SK-N-SH treated with all-trans-retinoic acid at 6 μM for 48 hours (cell line): ENCODE data around the gene SERPINA12.

Source experiments
- ATAC-seq: fragments of 200-7000 bp; cut with Tn5 transposase; 3 replicates; pipeline ENCODE4 v1.9.1; 2020; ENCODE audit warnings: mild to moderate bottlenecking, moderate library complexity
- ARNTL ChIP-seq: fragments of 450-650 bp; formaldehyde crosslinking; IDR thresholded peaks from 2 replicates; pipeline ENCODE4 v1.5.0; 2020; ENCODE audit warnings: low read depth, mild to moderate bottlenecking, moderate library complexity, borderline replicate concordance
- CREB5 ChIP-seq: fragments of 250-450 bp; sonication (Bioruptor Pico); IDR thresholded peaks from 2 replicates; pipeline ENCODE4 v1.5.1; 2020; ENCODE audit warnings: low read depth, mild to moderate bottlenecking, moderate library complexity
- CSRNP3 ChIP-seq: fragments of 250-450 bp; sonication (Bioruptor Pico); IDR thresholded peaks from 2 replicates; pipeline ENCODE4 v1.5.1; 2021; ENCODE audit warnings: mild to moderate bottlenecking, moderate library complexity
- ESRRG ChIP-seq: fragments of 250-450 bp; sonication (Bioruptor Pico); IDR thresholded peaks from 2 replicates; pipeline ENCODE4 v1.6.1; 2021; ENCODE audit warnings: mild to moderate bottlenecking
- ISL1 ChIP-seq: fragments of 250-450 bp; sonication (Bioruptor Pico); IDR thresholded peaks from 2 replicates; pipeline ENCODE4 v2.1.2; 2022; ENCODE audit warnings: mild to moderate bottlenecking, moderate library complexity
- PATZ1 ChIP-seq: fragments of 250-450 bp; sonication (Bioruptor Pico); IDR thresholded peaks from 2 replicates; pipeline ENCODE4 v1.8.0; 2020; ENCODE audit warnings: mild to moderate bottlenecking, moderate library complexity, borderline replicate concordance
- POU6F1 ChIP-seq: fragments of 250-450 bp; sonication (Bioruptor Pico); IDR thresholded peaks from 2 replicates; pipeline ENCODE4 v1.8.0; 2021; ENCODE audit warnings: low read depth, mild to moderate bottlenecking, moderate library complexity, borderline replicate concordance
- PPARA ChIP-seq: fragments of 250-450 bp; sonication (Bioruptor Pico); IDR thresholded peaks from 2 replicates; pipeline ENCODE4 v1.5.0; 2020; ENCODE audit warnings: mild to moderate bottlenecking, borderline replicate concordance
- RARB ChIP-seq: fragments of 250-450 bp; sonication (Bioruptor Pico); IDR thresholded peaks from 2 replicates; pipeline ENCODE4 v1.8.0; 2021; ENCODE audit warnings: mild to moderate bottlenecking, moderate library complexity
- SNAI2 ChIP-seq: fragments of 250-450 bp; sonication (Bioruptor Pico); IDR thresholded peaks from 2 replicates; pipeline ENCODE4 v1.5.0; 2020; ENCODE audit warnings: mild to moderate bottlenecking, moderate library complexity
- TOX ChIP-seq: fragments of 250-450 bp; sonication (Bioruptor Pico); IDR thresholded peaks from 2 replicates; pipeline ENCODE4 v1.8.0; 2021; ENCODE audit warnings: mild to moderate bottlenecking, moderate library complexity, borderline replicate concordance
- TSHZ2 ChIP-seq: fragments of 250-450 bp; sonication (Bioruptor Pico); IDR thresholded peaks from 2 replicates; pipeline ENCODE4 v1.5.0; 2020; ENCODE audit warnings: mild to moderate bottlenecking, moderate library complexity
- ZC3H10 ChIP-seq: fragments of 250-450 bp; sonication (Bioruptor Pico); IDR thresholded peaks from 2 replicates; pipeline ENCODE4 v1.5.1; 2021; ENCODE audit warnings: mild to moderate bottlenecking, moderate library complexity
- ZFP30 ChIP-seq: fragments of 450-650 bp; formaldehyde crosslinking; IDR thresholded peaks from 2 replicates; pipeline ENCODE4 v1.5.0; 2022; ENCODE audit warnings: mild to moderate bottlenecking, moderate library complexity
- ZNF8 ChIP-seq: fragments of 450-650 bp; formaldehyde crosslinking; IDR thresholded peaks from 2 replicates; pipeline ENCODE4 v1.5.0; 2020; ENCODE audit warnings: mild to moderate bottlenecking, moderate library complexity

Gene SERPINA12

GRCh38 chr14:94465042-94465441 is 44.2 kb downstream of the SERPINA12 start:
- TF ChIP-seq ARNTL (CRISPR knock-in tag) (no peak), TSHZ2 (CRISPR knock-in tag) (no peak), PATZ1 (CRISPR knock-in tag) (no peak), ESRRG (no peak), POU6F1 (CRISPR knock-in tag) (no peak), CSRNP3 (CRISPR knock-in tag) (no peak)
- ATAC-seq = no peak

- no peak for ATAC-seq
- no peak for TF ChIP-seq TSHZ2 (CRISPR knock-in tag)
- TF ChIP-seq ZC3H10 (CRISPR knock-in tag) = no peak
- no peak for TF ChIP-seq ISL1 (CRISPR knock-in tag)
- TF ChIP-seq RARB (CRISPR knock-in tag) = no peak
- no peak for TF ChIP-seq ZNF8
- no peak for TF ChIP-seq PATZ1 (CRISPR knock-in tag)
- no peak for TF ChIP-seq PPARA (CRISPR knock-in tag)
These were observed 45.0 kb downstream of the SERPINA12 start for GRCh38 chr14:94464290-94464689.

- TF ChIP-seq PATZ1 (CRISPR knock-in tag) = no peak
- no peak for TF ChIP-seq SNAI2 (CRISPR knock-in tag)
- no peak for TF ChIP-seq CSRNP3 (CRISPR knock-in tag)
- TF ChIP-seq TOX (CRISPR knock-in tag) = no peak
- no peak for TF ChIP-seq ESRRG
- no peak for TF ChIP-seq RARB (CRISPR knock-in tag)
- TF ChIP-seq ZNF8 = no peak
- TF ChIP-seq CREB5 (CRISPR knock-in tag) = no peak
- no peak for TF ChIP-seq ZFP30
- no peak for TF ChIP-seq ISL1 (CRISPR knock-in tag)
- TF ChIP-seq, all 23 proteins: peak for 0
- no peak for ATAC-seq
These were observed 46.3 kb downstream of the SERPINA12 start for GRCh38 chr14:94462763-94463572.
